ENCODE data around the gene GALNT9. TPM values are rescaled to one million over a fixed set of nuclear protein-coding genes. Genes with fewer than 3 reads are reported as not detected.

GALNT9 gene
- total RNA-seq, 1 experiment from 2014 or later = 2.6 TPM

DNA sequence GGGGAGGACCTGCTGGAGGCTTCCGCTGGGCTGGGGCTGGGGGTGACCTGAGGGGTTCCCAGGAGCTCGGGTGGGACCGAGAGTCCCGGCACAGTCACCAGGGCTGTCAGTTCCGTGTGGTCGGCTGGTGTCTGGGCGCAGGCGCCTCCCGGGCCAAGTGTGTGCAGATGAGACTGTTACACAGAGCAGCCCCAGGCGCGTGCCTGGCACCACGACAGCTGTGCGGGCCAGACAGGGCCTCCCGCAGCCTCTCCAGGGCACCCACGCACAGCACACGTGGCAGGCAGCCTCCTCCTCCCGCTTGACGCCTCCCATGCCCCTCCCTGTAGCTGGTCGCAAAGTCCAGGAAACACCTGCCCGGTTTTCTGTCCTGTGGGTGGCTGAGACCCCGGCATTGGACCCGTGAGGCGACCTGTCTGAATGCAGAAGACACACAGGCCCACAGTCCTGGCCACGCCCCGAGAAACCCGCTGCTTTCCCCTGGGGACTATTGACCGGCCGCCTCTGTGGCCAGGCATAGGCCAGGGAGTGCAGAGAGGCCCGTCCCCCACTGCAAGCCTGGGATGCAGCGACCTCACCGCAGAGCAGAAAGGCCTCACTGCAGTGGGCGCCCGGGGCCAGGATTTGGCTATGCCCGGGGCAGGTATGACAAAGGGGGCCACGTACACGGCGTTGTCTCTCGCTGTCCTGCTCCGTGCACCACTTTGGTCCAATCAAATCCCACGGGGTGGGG lies 12.1 kb upstream of the GALNT9 start:
- Histone ChIP-seq H3K4me3 (replicated peaks in 1 of 2; ENCODE audit: low read depth in 1 of 2, low read length in 2 of 2) (no peak overlapping the region), H2AFZ (ENCODE audit: low read depth, low read length, poor library complexity, severe bottlenecking) (no peak overlapping the region), H3K27ac (ENCODE audit: low read depth, low read length) (no peak overlapping the region), H3K27me3 (ENCODE audit: insufficient read depth, low read length) (no peaks in the 10 kb centered on the region), H3K9me2 (ENCODE audit: insufficient read depth) (no peaks in the 10 kb centered on the region), H3K4me2 (ENCODE audit: low read length) (no peak overlapping the region), H3K9ac (ENCODE audit: low read length) (no peak overlapping the region), H3K36me3 (ENCODE audit: control insufficient read depth in 1 of 2, insufficient read depth in 2 of 2, low read length in 2 of 2) (no peaks in the 10 kb centered on the region), H3K9me3 (ENCODE audit: control insufficient read depth in 1 of 2, insufficient read depth in 1 of 2, low read depth in 1 of 2, low read length in 2 of 2) (no peaks in the 10 kb centered on the region), H3K4me1 (ENCODE audit: control insufficient read depth in 1 of 2, insufficient read depth in 2 of 2, low read length in 2 of 2) (no peaks in the 10 kb centered on the region), H3K79me2 (ENCODE audit: insufficient read depth, low read length) (no peaks in the 10 kb centered on the region), H4K20me1 (ENCODE audit: insufficient read depth) (no peaks in the 10 kb centered on the region)
- intact Hi-C loops (cut with micrococcal nuclease) = no loop called here
- CTCF ChIA-PET = no interaction called here
- TF ChIP-seq SIN3A (IDR thresholded peaks at IDR 0.05; ENCODE audit: low read depth) (no peak), ELF1 (IDR thresholded peaks at IDR 0.05; ENCODE audit: borderline replicate concordance, low read depth) (no peak), YY1 (IDR thresholded peaks at IDR 0.05; ENCODE audit: extremely low read depth, insufficient replicate concordance, low read depth, low read length) (no peak)
- TF ChIP-seq, protein P1, sequence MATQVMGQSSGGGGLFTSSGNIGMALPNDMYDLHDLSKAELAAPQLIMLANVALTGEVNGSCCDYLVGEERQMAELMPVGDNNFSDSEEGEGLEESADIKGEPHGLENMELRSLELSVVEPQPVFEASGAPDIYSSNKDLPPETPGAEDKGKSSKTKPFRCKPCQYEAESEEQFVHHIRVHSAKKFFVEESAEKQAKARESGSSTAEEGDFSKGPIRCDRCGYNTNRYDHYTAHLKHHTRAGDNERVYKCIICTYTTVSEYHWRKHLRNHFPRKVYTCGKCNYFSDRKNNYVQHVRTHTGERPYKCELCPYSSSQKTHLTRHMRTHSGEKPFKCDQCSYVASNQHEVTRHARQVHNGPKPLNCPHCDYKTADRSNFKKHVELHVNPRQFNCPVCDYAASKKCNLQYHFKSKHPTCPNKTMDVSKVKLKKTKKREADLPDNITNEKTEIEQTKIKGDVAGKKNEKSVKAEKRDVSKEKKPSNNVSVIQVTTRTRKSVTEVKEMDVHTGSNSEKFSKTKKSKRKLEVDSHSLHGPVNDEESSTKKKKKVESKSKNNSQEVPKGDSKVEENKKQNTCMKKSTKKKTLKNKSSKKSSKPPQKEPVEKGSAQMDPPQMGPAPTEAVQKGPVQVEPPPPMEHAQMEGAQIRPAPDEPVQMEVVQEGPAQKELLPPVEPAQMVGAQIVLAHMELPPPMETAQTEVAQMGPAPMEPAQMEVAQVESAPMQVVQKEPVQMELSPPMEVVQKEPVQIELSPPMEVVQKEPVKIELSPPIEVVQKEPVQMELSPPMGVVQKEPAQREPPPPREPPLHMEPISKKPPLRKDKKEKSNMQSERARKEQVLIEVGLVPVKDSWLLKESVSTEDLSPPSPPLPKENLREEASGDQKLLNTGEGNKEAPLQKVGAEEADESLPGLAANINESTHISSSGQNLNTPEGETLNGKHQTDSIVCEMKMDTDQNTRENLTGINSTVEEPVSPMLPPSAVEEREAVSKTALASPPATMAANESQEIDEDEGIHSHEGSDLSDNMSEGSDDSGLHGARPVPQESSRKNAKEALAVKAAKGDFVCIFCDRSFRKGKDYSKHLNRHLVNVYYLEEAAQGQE (IDR thresholded peaks at IDR 0.05; ENCODE audit: low read depth) = no peak
- DNase-seq (ENCODE audit: low read depth, low spot score) (no peak), ATAC-seq (no peak)
- RAD21 ChIA-PET (ENCODE audit: low non-redundant PET in 1 of 2, low total read pairs in 2 of 2, uncharacterized antibody in 2 of 2, unreplicated experiment in 2 of 2) = no interaction called here
- POLR2A ChIA-PET = no interaction called here
- no TSS peak for BruUV-seq (replicated peaks)

Measured in HCT116 (cell line).